Mammary epithelial cell (primary cell): ENCODE data around the gene OMG.

Experiments used
- CTCF ChIP-seq, 2 donors: IDR thresholded peaks in 1 of 2; conservative IDR thresholded peaks in 1 of 2; 2 replicates each; pipeline ENCODE4 v1.5.1; 2011 to 2012; ENCODE audit warnings: inconsistent platforms in 2 of 2, low read length in 2 of 2, mild to moderate bottlenecking in 2 of 2, control low read depth in 1 of 2, low read depth in 1 of 2; ENCODE audit not compliant: insufficient read depth in 1 of 2; ENCODE audit errors: extremely low read depth in 1 of 2
- EZH2 ChIP-seq: IDR thresholded peaks from 2 replicates; pipeline ENCODE4 v1.6.1; 2012; ENCODE audit warnings: low read length, inconsistent platforms, borderline replicate concordance

GRCh38 chr17:31310886-31311285 is 13.8 kb upstream of the OMG start:
- TF ChIP-seq CTCF (conservative IDR thresholded peaks at IDR 0.05 in 1 of 2, IDR thresholded peaks at IDR 0.05 in 1 of 2; ENCODE audit: extremely low read depth in 1 of 2, insufficient read depth in 1 of 2, low read depth in 1 of 2, low read length in 2 of 2) = no peak
- no peak for TF ChIP-seq EZH2
